HG03432 (cell line): ENCODE data around the gene PKHD1.

Source experiments
- ATAC-seq: cut with Tn5 transposase; IDR thresholded peaks from one replicate; pipeline ENCODE4 v1.9.1; 2021; ENCODE audit warnings: mild to moderate bottlenecking, moderate library complexity; ENCODE audit not compliant: unreplicated experiment

PKHD1 gene

GRCh38 chr6:51651132-51651817, 436.1 kb downstream of the PKHD1 start:
- no peak for ATAC-seq

- no peak for ATAC-seq
These were observed 438.6 kb downstream of the PKHD1 start for GRCh38 chr6:51648774-51649173.

GRCh38 chr6:51648236-51648635, 439.2 kb downstream of the PKHD1 start:
- ATAC-seq, result no peak

GRCh38 chr6:51644426-51644825, 443.0 kb downstream of the PKHD1 start:
- no peak for ATAC-seq

- no peak for ATAC-seq
These were observed 447.4 kb downstream of the PKHD1 start for GRCh38 chr6:51640021-51640420.

GRCh38 chr6:51633424-51633823, 454.0 kb downstream of the PKHD1 start:
- no peak for ATAC-seq

- no peak for ATAC-seq
These were observed 457.4 kb downstream of the PKHD1 start for GRCh38 chr6:51630011-51630410.

- ATAC-seq, result no peak
These were observed 461.0 kb downstream of the PKHD1 start for GRCh38 chr6:51626391-51626790.

- no peak for ATAC-seq
These were observed 461.8 kb downstream of the PKHD1 start for GRCh38 chr6:51625566-51625965.

- no peak for ATAC-seq
These were observed 466.4 kb downstream of the PKHD1 start for GRCh38 chr6:51620971-51621370.

GRCh38 chr6:51619042-51619799, 468.2 kb downstream of the PKHD1 start:
- no peak for ATAC-seq

- ATAC-seq, result peak; percentile 47
These were observed 468.9 kb downstream of the PKHD1 start for GRCh38 chr6:51618563-51618962.

- ATAC-seq, result no peak
These were observed 469.7 kb downstream of the PKHD1 start for GRCh38 chr6:51617751-51618150.

- no peak for ATAC-seq
These were observed 471.2 kb downstream of the PKHD1 start for GRCh38 chr6:51616243-51616642.

GRCh38 chr6:51614725-51615124, 472.7 kb downstream of the PKHD1 start:
- no peak for ATAC-seq

- ATAC-seq, result no peak
These were observed 473.9 kb downstream of the PKHD1 start for GRCh38 chr6:51613558-51613957.

GRCh38 chr6:51608932-51609331, 478.5 kb downstream of the PKHD1 start:
- no peak for ATAC-seq

- no peak for ATAC-seq
These were observed 479.0 kb downstream of the PKHD1 start for GRCh38 chr6:51608383-51608782.

- no peak for ATAC-seq
These were observed 486.9 kb downstream of the PKHD1 start for GRCh38 chr6:51600514-51600913.

- ATAC-seq, result no peak
These were observed 489.2 kb downstream of the PKHD1 start for GRCh38 chr6:51598171-51598570.

- ATAC-seq, result no peak
These were observed 492.4 kb downstream of the PKHD1 start for GRCh38 chr6:51594981-51595380.

- ATAC-seq, result no peak
These were observed 502.1 kb downstream of the PKHD1 start for GRCh38 chr6:51585264-51585663.
